ENCODE data around the gene EDNRB.
"Not testable (repeated sequence)": the region's sequence is repeated elsewhere in the genome, so short reads cannot be mapped to it uniquely, and the experiment has no call there.

Gene EDNRB

GRCh38 chr13:77918391-77919245, at the start of gene EDNRB:
Gene EDNRB, minus strand, starts transcription at chr13:77918831. Its CDS starts 258 bp downstream, at chr13:77918573.
- DNase-seq, result no peak

GRCh38 chr13:77966671-77967070, 48.0 kb upstream of the EDNRB start:
- DNase-seq, result no peak

- DNase-seq, result no peak
Observed at GRCh38 chr13:77952737-77953136, 34.1 kb upstream of the EDNRB start.

- DNase-seq, result no peak
Observed at GRCh38 chr13:77952276-77952675, 33.6 kb upstream of the EDNRB start.

- no peak for DNase-seq
Observed at GRCh38 chr13:77946522-77946921, 27.9 kb upstream of the EDNRB start.

GRCh38 chr13:77935063-77935462, 16.4 kb upstream of the EDNRB start:
- DNase-seq, result not testable (repeated sequence)

GRCh38 chr13:77930430-77930829, 11.8 kb upstream of the EDNRB start:
- no peak for DNase-seq

GRCh38 chr13:77928909-77929308, 10.3 kb upstream of the EDNRB start:
- no peak for DNase-seq

GRCh38 chr13:77925616-77926015, 7.0 kb upstream of the EDNRB start:
- no peak for DNase-seq

GRCh38 chr13:77919921-77920294, 1.3 kb upstream of the EDNRB start:
- no peak for DNase-seq

GRCh38 chr13:77919246-77919920, 752 bp upstream of the EDNRB start:
- DNase-seq, result no peak

GRCh38 chr13:77916488-77916887, 2.1 kb downstream of the EDNRB start:
- DNase-seq, result no peak

GRCh38 chr13:77915686-77916085, 2.9 kb downstream of the EDNRB start:
- no peak for DNase-seq

- DNase-seq, result no peak
Observed at GRCh38 chr13:77913003-77913402, 5.6 kb downstream of the EDNRB start.

GRCh38 chr13:77911751-77912150, 6.9 kb downstream of the EDNRB start:
- no peak for DNase-seq

GRCh38 chr13:77909827-77910226, 8.8 kb downstream of the EDNRB start:
- DNase-seq, result no peak

GRCh38 chr13:77908531-77908930, 10.1 kb downstream of the EDNRB start:
- DNase-seq, result no peak

- no peak for DNase-seq
Observed at GRCh38 chr13:77907666-77908341, 10.8 kb downstream of the EDNRB start.

- no peak for DNase-seq
Observed at GRCh38 chr13:77904031-77904430, 14.6 kb downstream of the EDNRB start.

- DNase-seq, result no peak
Observed at GRCh38 chr13:77903435-77903834, 15.2 kb downstream of the EDNRB start.

GRCh38 chr13:77902319-77902963, 16.2 kb downstream of the EDNRB start:
- DNase-seq, result no peak

GRCh38 chr13:77898097-77898496, 20.5 kb downstream of the EDNRB start:
- no peak for DNase-seq

GRCh38 chr13:77896977-77897376, 21.7 kb downstream of the EDNRB start:
- DNase-seq, result no peak

Measured in CD4-positive, alpha-beta T cell treated with Interferon alpha-2 for 1 hour (primary cell).